T-helper 2 cell treated with Interferon-gamma antibody and Interleukin-4, amounts not matched to agents 5 μg/mL and 100 μg/mL, for 36 hours (primary cell): ENCODE data around the gene SUPT6H.

Experiments
- DNase-seq: peaks from one replicate; pipeline ENCODE4 v3.0.0; 2021; ENCODE audit warnings: low spot score
- H3K27ac Mint-ChIP-seq: one replicate; pipeline ENCODE4 v1.8.0; 2021; ENCODE audit warnings: mild to moderate bottlenecking, mixed read lengths
- H3K27me3 Mint-ChIP-seq: one replicate; pipeline ENCODE4 v1.8.0; 2021; ENCODE audit warnings: low read depth, mixed read lengths
- H3K36me3 Mint-ChIP-seq: one replicate; pipeline ENCODE4 v1.8.0; 2021; ENCODE audit warnings: low read depth, mixed read lengths
- H3K4me1 Mint-ChIP-seq: one replicate; pipeline ENCODE4 v1.8.0; 2021; ENCODE audit warnings: low read depth, mixed read lengths
- H3K4me3 Mint-ChIP-seq: one replicate; pipeline ENCODE4 v1.8.0; 2022; ENCODE audit warnings: mild to moderate bottlenecking, moderate library complexity, mixed read lengths
- H3K9me3 Mint-ChIP-seq: one replicate; pipeline ENCODE4 v1.8.0; 2021; ENCODE audit warnings: mixed read lengths

The SUPT6H gene

GRCh38 chr17:28661635-28662526 is at the start of gene SUPT6H, which contains the start of gene SDF2:
TSS of gene SUPT6H (plus strand) at chr17:28662205. CDS start at chr17:28673402, 11,197 bp downstream.
TSS of gene SDF2 (minus strand) at chr17:28661906. CDS start at chr17:28661876, 30 bp downstream.
- Mint-ChIP-seq H3K27me3 (no peaks in the 10 kb centered on the region), H3K9me3 (no peaks in the 10 kb centered on the region), H3K27ac (peak within 1 kb of the TSS; percentile 95), H3K4me1 (peaks cover 34% of the 10 kb centered on the region), H3K4me3 (peak within 1 kb of the TSS; percentile 95), H3K36me3 (peaks cover 38% of the 10 kb centered on the region)
- DNase-seq, result peak; percentile 93

GRCh38 chr17:28612531-28612930 is 49.5 kb upstream of the SUPT6H start:
- Mint-ChIP-seq H3K9me3 (no peaks in the 10 kb centered on the region), H3K27ac (no peak overlapping the region), H3K4me1 (peaks cover 4% of the 10 kb centered on the region), H3K4me3 (no peak overlapping the region), H3K36me3 (peaks cover 53% of the 10 kb centered on the region), H3K27me3 (no peaks in the 10 kb centered on the region)
- no peak for DNase-seq

GRCh38 chr17:28612936-28613872 is 48.8 kb upstream of the SUPT6H start:
- Mint-ChIP-seq H3K9me3 (no peaks in the 10 kb centered on the region), H3K4me3 (no peak overlapping the region), H3K27ac (no peak overlapping the region), H3K36me3 (peaks cover 56% of the 10 kb centered on the region), H3K4me1 (peaks cover 4% of the 10 kb centered on the region), H3K27me3 (no peaks in the 10 kb centered on the region)
- no peak for DNase-seq

- Mint-ChIP-seq H3K27ac (peak within 1 kb of the TSS; percentile 21), H3K36me3 (peaks cover 61% of the 10 kb centered on the region), H3K27me3 (no peaks in the 10 kb centered on the region), H3K4me1 (peaks cover 4% of the 10 kb centered on the region), H3K9me3 (no peaks in the 10 kb centered on the region), H3K4me3 (no peak within 1 kb of the TSS)
- no peak for DNase-seq
Observed at GRCh38 chr17:28613931-28614381, 48.0 kb upstream of the SUPT6H start, which contains the start of gene RSKR. TSS of gene RSKR (minus strand) at chr17:28614185. CDS start at chr17:28614161, 24 bp downstream.

GRCh38 chr17:28615260-28615940 is 46.6 kb upstream of the SUPT6H start:
- Mint-ChIP-seq H3K27me3 (no peaks in the 10 kb centered on the region), H3K27ac (no peak overlapping the region), H3K4me3 (no peak overlapping the region), H3K4me1 (peaks cover 4% of the 10 kb centered on the region), H3K9me3 (no peaks in the 10 kb centered on the region), H3K36me3 (peaks cover 67% of the 10 kb centered on the region)
- DNase-seq, result no peak

GRCh38 chr17:28616281-28616680 is 45.7 kb upstream of the SUPT6H start:
- Mint-ChIP-seq H3K4me1 (peaks cover 4% of the 10 kb centered on the region), H3K27ac (no peak overlapping the region), H3K27me3 (no peaks in the 10 kb centered on the region), H3K9me3 (no peaks in the 10 kb centered on the region), H3K4me3 (no peak overlapping the region), H3K36me3 (peaks cover 70% of the 10 kb centered on the region)
- no peak for DNase-seq

- peaks cover 77% of the 10 kb centered on the region for H3K36me3 Mint-ChIP-seq
- no peak overlapping the region for H3K4me3 Mint-ChIP-seq
Observed at GRCh38 chr17:28618464-28618863, 43.5 kb upstream of the SUPT6H start.

GRCh38 chr17:28620010-28620409 is 42.0 kb upstream of the SUPT6H start:
- no peak overlapping the region for H3K4me3 Mint-ChIP-seq
- no peak overlapping the region for H3K27ac Mint-ChIP-seq

More at GRCh38 chr17:28618464-28618863, 43.5 kb upstream of the SUPT6H start:
- Mint-ChIP-seq H3K27me3 (no peaks in the 10 kb centered on the region), H3K9me3 (no peaks in the 10 kb centered on the region), H3K4me1 (peaks cover 4% of the 10 kb centered on the region), H3K27ac (no peak overlapping the region)
- no peak for DNase-seq

GRCh38 chr17:28622186-28622585 is 39.8 kb upstream of the SUPT6H start:
- DNase-seq, result no peak
- H3K27ac Mint-ChIP-seq, result no peak overlapping the region
- H3K36me3 Mint-ChIP-seq, result peaks cover 66% of the 10 kb centered on the region
- H3K27me3 Mint-ChIP-seq, result no peaks in the 10 kb centered on the region
- H3K4me3 Mint-ChIP-seq, result no peak overlapping the region
- H3K9me3 Mint-ChIP-seq, result no peaks in the 10 kb centered on the region
- no peaks in the 10 kb centered on the region for H3K4me1 Mint-ChIP-seq

More at GRCh38 chr17:28620010-28620409, 42.0 kb upstream of the SUPT6H start:
- Mint-ChIP-seq H3K9me3 (no peaks in the 10 kb centered on the region), H3K27me3 (no peaks in the 10 kb centered on the region), H3K4me1 (no peaks in the 10 kb centered on the region), H3K36me3 (peaks cover 76% of the 10 kb centered on the region)
- no peak for DNase-seq

- H3K36me3 Mint-ChIP-seq, result peaks cover 68% of the 10 kb centered on the region
- peaks cover 2% of the 10 kb centered on the region for H3K4me1 Mint-ChIP-seq
- no peaks in the 10 kb centered on the region for H3K27me3 Mint-ChIP-seq
- no peak overlapping the region for H3K27ac Mint-ChIP-seq
- no peak overlapping the region for H3K4me3 Mint-ChIP-seq
- no peaks in the 10 kb centered on the region for H3K9me3 Mint-ChIP-seq
- DNase-seq, result no peak
Observed at GRCh38 chr17:28623696-28624095, 38.3 kb upstream of the SUPT6H start.

- no peak for DNase-seq
- no peaks in the 10 kb centered on the region for H3K9me3 Mint-ChIP-seq
- H3K4me3 Mint-ChIP-seq, result no peak overlapping the region
- peaks cover 63% of the 10 kb centered on the region for H3K36me3 Mint-ChIP-seq
- H3K27me3 Mint-ChIP-seq, result no peaks in the 10 kb centered on the region
- peaks cover 2% of the 10 kb centered on the region for H3K4me1 Mint-ChIP-seq
- no peak overlapping the region for H3K27ac Mint-ChIP-seq
Observed at GRCh38 chr17:28624148-28624547, 37.9 kb upstream of the SUPT6H start.

GRCh38 chr17:28626818-28627217 is 35.2 kb upstream of the SUPT6H start:
- H3K4me3 Mint-ChIP-seq, result no peak overlapping the region
- H3K4me1 Mint-ChIP-seq, result peaks cover 2% of the 10 kb centered on the region
- DNase-seq, result no peak
- no peaks in the 10 kb centered on the region for H3K27me3 Mint-ChIP-seq
- peaks cover 53% of the 10 kb centered on the region for H3K36me3 Mint-ChIP-seq
- H3K27ac Mint-ChIP-seq, result no peak overlapping the region
- H3K9me3 Mint-ChIP-seq, result no peaks in the 10 kb centered on the region

- peaks cover 80% of the 10 kb centered on the region for H3K36me3 Mint-ChIP-seq
- H3K27me3 Mint-ChIP-seq, result no peaks in the 10 kb centered on the region
- no peak overlapping the region for H3K27ac Mint-ChIP-seq
- H3K4me1 Mint-ChIP-seq, result peaks cover 4% of the 10 kb centered on the region
- H3K4me3 Mint-ChIP-seq, result no peak overlapping the region
- H3K9me3 Mint-ChIP-seq, result no peaks in the 10 kb centered on the region
- DNase-seq, result no peak
Observed at GRCh38 chr17:28634206-28634865, 27.7 kb upstream of the SUPT6H start.
